NCI-H2196 treated with DMSO at 0.1 percent for 48 hours (cell line): ENCODE measurements around the gene RAP1GAP.

Experiments
- DNase-seq: peaks from one replicate; lab custom pipeline; 2025; ENCODE audit not compliant: unreplicated experiment; lab: John Stamatoyannopoulos, UW

RAP1GAP gene

DNA sequence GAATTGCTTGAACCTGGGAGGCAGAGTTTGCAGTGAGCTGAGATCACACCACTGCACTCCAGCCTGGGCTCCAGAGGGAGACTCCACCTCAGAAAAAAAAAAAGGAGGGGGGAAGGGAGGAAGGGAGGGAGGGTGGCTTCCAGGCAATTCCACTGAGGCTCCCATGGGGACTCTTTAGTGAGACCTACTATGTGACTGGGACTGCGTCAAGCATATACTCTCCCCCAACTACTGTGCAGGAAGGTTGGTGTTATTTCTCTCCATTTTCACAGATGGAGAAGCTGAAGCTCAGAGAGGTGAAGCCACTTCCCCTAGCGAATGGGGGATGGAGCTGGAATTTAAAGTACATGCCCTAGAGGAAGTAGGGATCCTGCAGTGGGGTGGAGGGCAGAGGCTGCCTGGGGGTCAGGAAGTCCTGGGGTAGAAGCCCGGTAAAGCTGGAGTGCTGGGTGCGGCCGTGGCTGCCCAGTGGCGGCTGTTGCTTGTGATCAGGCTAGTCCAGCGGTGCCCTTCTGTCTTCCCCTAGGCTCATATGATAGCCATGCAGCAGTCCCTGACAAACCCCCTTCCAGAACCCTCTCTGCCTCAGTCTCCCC is 40.3 kb downstream of the RAP1GAP start:
- no peak for DNase-seq

DNA sequence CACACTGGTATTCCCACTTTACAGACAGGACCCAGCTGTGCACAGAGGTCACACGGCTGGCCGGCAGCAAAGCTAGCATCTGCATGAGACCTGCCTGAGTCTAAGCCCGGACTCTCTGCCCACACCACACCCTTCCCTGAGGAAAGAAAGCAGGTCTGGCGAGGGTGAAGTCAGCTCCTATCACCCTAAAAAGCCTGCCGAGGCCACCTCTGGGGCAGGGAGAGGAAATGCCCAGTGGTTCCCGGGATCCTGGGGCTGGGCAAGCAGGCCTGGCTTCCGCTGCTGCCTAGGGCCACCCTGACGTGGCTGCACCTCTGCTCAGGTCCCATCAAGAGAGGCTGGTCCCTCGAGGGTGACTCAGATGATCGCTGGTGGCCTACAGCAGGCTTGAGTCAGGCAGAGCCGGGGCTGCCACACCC is 42.2 kb downstream of the RAP1GAP start:
- no peak for DNase-seq

DNA sequence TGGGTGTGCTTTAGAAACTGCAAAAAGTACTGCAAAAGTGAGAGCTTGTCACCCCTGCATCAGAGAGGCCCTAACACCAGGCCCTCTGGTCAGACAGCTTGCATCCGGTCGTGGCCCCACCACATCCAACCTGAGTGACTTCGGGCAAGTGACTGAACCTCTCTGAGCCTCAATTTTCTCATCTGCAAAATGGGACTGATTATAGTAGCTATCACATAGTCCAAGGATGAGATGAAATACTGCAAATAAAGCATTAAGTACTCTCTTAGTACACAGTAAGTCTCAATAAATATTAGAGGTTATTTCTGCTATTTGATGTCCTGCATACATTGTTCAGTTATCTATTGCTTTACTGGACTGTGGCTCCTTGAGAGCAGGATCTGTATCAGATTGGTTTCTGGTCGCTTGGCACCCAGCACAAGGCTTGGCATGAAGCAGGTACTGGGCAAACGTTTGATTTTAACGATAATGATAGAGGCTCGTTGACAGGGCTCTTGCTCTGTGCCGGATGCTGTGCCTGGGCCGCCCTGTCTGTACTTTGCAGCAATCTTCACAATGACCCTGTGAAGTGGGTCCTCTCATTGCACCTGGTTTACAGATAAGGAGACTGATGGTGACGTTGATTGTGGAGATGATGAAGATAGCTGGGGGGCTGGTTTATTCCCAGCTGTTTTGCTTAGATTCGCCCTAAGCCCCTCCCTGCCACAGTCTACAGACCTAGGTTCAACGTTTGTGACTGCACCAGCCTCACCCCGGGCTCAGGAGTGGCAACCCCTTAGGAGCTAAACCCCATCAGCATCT is 43.6 kb downstream of the RAP1GAP start:
- peak; percentile 27 for DNase-seq

DNA sequence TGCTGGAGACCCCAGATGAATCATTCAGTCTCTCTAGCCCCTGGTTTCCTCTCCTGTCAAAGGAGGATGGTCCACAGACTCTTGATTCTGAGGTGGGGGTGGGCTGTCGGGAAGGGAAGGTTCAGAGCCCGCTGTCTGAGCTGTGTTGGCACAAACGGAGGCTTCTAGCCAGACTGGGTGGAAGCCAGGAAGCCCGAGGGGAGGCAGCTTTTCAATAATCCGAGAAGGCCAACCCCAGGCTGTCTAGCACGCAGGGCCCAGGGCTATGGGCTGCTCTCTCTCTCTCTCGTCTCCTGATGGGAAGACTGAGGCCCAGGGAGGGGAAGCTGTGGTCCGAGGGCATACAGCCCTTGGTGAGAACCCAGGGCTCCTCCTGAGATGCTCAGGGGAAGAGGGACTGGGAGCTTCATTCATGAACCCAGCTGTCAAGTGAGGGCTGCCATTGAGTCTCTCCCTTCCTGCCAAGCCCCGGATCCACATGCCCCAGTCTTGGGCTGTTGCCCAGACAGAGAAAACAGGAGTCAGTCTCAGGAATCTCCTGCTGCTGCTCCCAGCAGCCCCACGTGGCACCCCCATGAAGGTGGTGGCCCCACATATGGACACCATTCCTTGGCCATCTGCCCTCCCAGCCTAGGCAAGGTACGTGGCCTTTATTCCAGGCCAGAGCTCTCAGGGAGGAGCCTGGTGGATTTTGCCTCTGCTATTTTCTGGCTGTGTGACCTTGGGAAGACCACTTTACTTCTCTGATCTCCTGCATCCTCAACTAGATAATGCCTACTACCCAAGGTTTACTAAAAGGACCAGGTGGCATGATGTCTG is 44.4 kb downstream of the RAP1GAP start:
- DNase-seq = peak; percentile 54

DNA sequence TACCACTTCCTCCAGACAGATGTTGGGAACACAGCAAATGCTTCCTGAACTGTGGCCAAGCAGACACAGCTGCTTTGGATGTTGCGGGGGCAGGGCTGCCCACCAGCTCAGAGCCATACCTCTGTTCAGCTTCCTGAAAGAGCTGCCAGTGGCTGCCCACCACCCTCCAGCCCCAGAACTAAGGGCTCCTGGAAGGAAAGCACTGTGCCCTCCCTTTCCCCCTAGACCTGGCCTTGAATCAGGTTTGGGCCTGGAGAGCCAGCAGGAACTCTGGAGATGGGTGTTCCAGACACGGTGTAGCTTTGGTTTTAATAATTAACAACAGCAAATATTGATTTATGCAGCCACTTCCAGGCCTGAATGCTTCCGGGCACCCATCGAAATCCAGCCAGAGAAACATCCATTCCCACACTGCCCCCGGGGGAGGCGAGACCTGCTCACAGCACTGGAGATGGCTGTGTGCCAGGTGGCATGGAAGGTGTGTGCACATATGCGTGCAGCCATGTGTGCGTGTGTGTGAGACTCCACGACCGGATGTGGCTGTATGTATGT is 45.7 kb downstream of the RAP1GAP start:
- peak; percentile 61 for DNase-seq

DNA sequence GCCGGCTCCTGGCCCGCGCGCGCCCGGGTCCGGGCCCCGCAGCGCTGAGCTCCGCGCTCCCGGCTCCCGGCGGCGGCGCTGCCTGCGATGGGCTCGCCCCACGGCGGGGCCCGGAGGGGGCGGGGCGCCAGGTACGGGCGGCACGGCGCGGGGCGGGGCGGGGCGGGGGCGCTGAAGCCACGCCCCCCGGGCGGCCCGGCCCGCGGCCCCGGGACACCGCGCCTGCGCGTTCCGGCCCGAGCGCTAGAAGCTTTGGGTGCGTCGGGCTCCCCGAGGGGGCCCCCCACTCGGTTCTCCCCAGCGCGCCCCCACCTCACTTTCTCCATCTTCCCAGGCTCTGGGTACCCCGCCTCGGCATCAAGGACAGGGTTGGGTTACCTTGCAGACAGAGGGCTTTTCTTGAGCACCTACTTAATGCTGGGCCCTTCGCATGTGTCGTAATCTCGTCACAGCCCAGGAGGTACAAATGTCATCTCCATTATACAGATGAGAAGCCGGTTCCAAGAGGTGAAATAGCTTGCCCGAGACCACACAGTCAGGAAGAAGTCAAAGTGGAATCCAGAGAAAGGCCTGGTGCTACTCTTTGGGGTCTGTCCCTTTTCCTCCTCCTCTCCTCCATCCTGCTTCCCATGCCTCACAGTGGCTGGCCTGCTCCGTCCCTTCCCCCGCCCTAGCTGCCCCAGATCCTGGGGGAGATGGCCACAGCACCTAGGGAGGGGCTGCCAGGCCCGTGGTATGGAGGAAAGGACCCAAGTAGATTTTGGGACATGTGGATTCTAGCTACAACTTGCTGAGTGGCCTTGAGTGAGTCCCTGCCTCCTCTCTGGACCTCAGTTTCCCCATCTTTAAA is 46.5 kb downstream of the RAP1GAP start:
- no peak for DNase-seq

DNA sequence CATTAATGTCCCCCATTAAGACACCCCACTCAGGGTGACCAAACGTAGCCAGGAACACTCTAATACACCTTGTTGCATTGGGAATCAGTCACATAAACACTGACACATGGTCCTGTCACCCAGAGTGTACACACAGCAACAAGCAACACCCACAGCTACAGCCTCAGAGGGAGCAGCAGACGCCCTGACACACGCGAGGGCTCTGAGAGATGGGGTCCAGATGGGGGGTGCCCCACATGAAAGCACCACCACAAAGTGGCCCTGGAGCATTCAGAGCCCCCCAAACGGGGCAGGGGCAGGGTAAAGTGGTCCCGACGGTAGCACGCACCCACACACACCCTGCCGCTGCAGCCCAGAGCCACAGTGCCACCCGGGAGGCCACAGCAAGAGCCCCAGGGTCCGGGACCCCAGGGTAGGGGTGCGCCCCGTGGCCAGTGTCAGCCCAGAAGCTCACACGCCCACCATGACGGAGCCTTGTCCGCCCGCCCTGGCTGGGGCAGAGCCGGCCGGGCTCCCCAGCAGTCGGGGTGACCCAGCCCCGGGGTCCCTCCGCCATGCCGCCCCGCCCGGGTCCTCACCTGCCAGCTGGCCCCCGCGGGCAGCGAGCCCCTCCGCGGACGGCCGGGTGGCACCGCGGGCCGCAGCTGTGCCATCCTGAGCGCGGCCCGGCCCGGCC is 47.3 kb downstream of the RAP1GAP start:
- DNase-seq = no peak

DNA sequence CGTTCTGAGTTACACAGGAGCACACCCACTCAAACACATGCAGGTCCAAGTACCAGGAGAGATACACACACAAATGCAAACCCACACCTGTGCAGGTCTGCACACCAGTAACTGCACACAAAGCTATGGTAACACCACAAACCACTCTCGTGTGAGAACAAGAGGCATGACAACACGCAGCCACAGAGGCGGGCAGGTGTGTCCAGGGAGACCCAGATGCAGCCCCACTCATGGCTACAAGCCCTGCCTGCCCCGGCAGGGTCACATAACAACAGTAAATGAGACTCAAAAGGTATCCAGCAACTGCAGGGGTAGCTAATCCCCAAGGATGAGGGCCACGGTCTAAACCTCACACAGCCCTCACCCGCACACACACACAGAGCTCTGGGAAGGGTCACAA is 48.1 kb downstream of the RAP1GAP start:
- DNase-seq = no peak

DNA sequence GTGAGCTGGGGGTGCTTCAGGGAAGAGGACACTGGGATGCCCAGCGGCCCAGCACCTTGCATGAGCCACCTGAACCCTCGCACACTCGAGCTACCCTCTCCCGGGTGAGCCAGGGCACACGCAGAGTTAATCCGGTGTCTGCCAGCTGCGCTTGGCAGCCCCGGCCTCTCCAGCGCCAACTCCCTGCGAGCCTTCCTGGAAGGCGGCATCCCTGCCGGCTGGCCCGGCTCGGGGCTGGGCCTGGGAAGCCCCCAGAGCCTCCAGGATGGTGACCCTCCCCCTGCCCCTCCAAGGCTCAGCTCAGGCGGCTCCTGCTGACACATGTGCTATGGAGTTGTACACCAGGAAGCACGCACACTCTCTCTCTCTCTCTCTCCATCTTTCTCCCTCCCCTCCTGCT is 48.7 kb downstream of the RAP1GAP start:
- no peak for DNase-seq

DNA sequence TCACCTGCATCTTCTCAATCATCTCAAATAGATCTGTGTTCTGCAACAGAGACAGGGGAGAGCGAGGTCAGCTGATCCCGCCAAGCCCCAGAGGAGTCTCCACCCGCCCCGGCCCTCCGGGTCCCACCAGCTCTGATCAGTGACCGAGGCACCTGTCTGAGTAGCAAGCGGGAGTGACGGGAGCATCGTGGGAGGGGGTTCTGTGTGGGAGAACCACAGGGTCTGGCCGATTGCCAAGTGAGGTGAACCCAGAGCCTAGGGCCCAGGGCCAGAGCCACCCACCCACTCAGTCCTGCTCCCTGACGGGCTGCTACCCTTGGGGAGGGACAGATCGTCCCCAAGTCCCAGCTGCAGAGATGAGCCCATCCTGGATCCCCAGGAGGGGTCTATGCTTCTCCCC is 49.1 kb downstream of the RAP1GAP start:
- no peak for DNase-seq

DNA sequence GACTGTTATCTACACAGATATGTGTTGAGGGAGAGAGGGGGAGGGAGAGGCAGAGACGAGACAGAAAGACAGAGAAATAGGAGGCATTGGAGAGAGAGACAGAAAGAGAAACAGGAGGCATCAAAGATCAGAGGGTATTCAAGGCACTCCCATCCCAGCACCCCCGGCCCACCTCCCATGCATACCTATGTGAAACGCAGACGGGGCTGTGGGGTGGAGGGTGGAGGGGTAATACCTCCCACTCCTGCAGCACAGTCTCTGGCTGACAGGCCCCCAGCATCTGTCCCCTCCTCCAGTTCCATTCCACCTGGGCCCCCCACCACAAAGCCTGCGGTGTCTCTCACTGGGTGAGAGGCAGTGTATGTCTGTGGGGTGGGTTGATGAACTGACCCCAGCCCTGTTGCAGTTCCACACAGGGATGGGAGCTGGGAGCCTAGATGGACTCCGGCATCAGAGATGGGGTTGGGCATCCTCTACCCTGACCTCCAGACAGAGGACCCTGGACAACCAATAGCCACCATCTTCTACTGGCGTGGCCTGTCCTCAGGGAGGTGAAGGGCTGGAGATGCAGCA is 49.7 kb downstream of the RAP1GAP start:
- DNase-seq = no peak

DNA sequence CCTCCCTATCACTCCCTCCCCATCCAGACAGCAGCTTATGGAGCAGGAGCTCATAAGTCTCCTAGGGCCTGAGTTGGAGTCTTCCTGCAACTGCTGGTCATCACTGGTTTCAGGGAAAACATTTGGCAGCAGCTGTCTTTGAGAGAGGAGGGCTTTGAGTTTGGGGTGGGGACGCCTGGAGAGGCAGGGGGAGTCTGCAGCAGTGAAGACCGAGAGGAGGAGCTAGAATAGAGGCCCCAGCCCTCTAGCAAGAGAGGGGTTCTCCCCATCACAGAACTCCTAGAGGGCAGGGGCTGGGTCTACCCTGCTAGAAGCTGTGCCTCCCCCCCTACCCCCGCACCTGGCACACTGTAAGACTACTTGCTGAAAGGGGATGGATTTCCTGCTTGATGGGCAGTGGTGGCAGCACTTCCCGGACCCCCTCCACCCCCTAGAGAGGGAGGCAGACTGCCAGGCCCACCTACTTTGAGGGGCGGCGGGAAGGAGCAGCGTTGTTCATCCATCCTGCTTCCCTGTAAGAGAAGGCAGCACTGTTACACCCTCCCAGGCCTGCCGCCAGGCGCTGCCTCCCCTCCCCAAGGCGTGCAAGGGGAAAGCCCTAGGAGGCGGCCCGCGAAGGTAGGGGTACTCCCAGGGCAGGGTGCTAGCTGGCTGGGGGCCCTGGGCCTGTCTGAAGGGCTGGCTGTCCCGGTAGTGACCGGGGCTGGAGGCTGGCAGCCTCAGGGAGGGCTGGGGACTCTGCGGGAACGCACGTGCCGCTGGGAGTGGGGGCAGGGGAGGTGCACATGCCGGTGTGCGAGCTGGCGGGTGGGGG is 50.4 kb downstream of the RAP1GAP start:
- DNase-seq = no peak

DNA sequence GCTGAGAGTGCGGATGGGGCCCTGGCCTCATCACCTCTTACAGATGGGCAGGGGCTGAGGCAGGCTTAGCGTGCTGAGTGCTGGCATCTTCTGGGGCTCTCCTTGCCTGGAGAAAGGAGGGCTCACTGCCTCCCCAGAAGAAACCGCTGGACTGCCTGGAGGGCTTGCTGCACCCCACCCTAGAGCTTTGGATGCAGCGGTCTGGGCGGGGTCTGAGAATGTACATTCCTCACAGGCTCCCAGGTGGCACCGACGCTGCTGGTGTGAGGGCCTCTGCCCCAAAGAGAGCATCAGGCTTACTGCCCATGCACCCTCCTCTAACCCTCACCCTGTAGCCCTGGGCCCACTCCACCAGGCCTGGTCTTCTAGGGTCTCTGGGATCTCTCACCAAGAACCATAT is 51.1 kb downstream of the RAP1GAP start:
- DNase-seq = no peak

DNA sequence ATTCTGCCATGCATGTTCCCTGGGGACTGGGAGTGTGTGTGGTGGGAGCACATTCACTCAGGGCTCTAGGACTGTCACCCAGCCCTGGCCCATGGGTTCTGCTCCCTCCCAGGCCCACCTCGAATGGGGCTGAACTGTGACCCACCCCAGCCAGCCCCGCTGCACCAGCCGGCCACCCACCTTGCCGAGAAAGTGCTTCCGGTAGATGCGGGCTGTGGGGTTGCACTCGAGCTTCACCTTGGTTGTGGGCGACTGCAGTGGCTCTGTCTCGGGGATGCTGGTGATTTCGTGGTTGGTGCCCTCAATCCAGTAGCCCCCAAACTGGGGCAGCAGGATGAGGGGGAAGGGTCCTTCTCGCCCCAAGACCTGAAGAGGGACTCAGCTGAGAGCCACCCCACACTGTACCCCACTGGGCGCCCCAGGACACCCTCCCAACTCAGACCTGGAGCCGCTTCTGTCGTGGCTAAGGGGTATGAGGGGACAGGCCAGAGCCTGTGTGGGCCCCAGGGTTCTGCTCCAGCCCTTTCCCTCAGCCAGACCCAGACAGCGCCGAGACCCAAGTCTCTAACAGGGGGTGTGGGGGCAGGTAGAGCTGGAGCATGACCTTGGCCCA is 51.9 kb downstream of the RAP1GAP start:
- no peak for DNase-seq

DNA sequence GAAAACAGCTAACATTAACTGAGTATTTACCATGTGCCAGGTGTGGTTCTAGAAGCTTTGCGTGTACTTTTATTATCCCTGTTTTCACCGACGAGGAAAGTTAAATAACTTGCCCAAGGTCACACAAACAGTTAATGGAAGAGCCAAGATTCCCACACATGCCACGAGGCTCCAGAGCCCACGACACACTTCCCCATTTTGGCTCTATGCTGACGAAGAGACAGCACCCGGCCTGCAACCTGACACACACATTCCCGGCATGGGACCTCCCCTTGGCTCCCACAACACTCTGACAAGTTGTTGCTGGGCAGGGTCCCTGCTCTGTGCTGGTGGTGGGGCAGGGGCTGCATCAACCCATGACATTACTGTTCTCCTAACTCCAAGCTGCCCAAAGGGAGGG is 52.8 kb downstream of the RAP1GAP start:
- no peak for DNase-seq

DNA sequence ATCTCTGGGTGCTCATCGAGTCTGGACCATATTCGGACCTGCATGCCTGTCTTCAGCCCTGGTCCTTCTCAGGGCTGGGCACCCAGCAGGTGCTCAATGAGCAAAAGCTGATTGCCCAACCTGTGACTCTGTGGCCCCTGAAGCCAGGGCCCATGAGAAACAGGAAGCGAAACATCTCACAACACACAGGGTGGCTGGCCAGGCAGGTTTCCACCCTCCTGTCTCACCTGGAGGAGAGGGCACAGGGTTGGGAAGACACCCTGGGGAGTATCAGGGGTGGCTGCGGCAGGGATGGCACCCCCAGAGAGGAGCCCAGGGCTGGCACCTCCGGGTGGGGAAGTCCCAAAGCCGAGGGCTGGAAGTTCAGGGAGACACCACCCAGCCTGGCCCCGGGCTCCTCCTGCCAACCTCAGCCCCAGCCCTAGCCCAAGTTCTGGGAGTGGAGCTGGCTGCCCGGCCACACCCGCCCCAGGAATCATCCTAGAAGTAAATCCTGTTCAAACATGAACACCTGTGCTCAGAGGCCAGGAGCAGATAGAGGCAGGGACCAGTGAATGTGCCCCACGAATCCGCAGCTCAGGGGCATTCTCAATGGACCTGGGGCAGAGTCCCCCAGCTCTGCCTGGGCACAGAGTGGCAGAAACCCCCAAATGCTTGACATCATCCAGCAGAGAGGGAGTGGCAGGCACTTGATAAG is 54.6 kb downstream of the RAP1GAP start:
- no peak for DNase-seq

DNA sequence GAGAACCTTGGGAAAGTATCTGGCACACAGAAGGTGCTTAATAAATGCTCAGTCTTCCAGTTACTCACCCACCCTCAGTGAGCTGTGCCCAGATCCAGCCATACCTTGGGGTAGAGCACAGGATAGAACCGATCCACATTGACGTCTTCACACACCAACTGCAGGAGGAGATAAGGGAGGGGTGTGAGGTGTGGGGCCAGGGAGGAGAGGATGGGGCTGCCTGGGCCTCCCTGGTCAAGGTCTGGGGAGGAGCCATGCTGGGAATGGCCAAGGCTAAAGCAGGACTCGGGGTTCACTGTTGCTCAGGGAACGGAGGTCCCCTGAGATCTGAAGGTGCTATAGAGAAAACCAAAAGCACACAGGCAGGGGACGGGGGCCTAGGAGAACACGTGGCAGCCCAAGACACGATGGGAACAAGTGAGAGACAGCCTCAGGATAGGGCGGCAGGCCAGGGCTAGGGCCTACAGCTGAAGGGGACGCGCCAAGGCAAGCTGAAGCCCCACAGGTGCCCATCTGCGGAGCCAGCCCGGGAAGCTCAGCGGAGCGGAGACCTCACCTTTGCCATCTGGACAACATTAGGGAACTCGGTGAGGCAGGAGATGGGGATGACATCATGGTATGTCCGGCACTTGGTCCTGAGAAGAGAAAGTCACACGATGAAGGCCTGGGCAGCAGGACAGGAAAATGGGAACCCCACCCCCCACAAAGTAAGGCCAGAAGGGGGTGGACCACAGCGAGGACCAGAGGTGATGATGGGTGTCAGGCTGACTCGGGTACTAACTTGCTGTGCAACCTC is 55.9 kb downstream of the RAP1GAP start:
- DNase-seq = no peak
